HepG2 (cell line): ENCODE measurements around the gene INTS12. TPM values are rescaled to one million over a fixed set of nuclear protein-coding genes. Genes with fewer than 3 reads are reported as not detected.

Source experiments
- ADNP ChIP-seq: sonication (generic); formaldehyde crosslinking; IDR thresholded peaks from 2 replicates; pipeline ENCODE4 v1.4.0; 2020; ENCODE audit warnings: missing genetic modification reagents
- ATF1 ChIP-seq: IDR thresholded peaks from 2 replicates; pipeline ENCODE4 v1.6.1; 2016; ENCODE audit warnings: mild to moderate bottlenecking, control low read depth
- ATF7-NPFF ChIP-seq: sonication (generic); formaldehyde crosslinking; IDR thresholded peaks from 2 replicates; pipeline ENCODE4 v1.8.1; 2023; ENCODE audit warnings: mild to moderate bottlenecking, low read depth, missing genetic modification reagents, moderate library complexity
- FIP1L1 ChIP-seq: fragments of 200-400 bp; formaldehyde crosslinking; IDR thresholded peaks from 2 replicates; pipeline ENCODE4 v1.6.1; 2018; ENCODE audit warnings: low read depth, mild to moderate bottlenecking, low read length, moderate library complexity, borderline replicate concordance; ENCODE audit not compliant: insufficient read depth
- FOXP1 ChIP-seq, 2 experiments: fragments of 450-650 bp in 1 of 2; IDR thresholded peaks; 2 replicates each; pipeline ENCODE4 v1.6.1; 2017 to 2018; ENCODE audit warnings: antibody characterized with exemption in 1 of 2
- JUND ChIP-seq: sonication (generic); formaldehyde crosslinking; IDR thresholded peaks from 2 replicates; pipeline ENCODE4 v1.8.0; 2022; ENCODE audit warnings: mild to moderate bottlenecking, missing genetic modification reagents
- KAT2B ChIP-seq: fragments of 150-350 bp; IDR thresholded peaks from 2 replicates; pipeline ENCODE4 v1.6.1; 2014; ENCODE audit warnings: low read depth, low read length, borderline replicate concordance
- KAT8 ChIP-seq: IDR thresholded peaks from 2 replicates; pipeline ENCODE4 v1.6.1; 2016; ENCODE audit warnings: missing genetic modification reagents, missing compliant biosample characterization
- NFRKB ChIP-seq: fragments of 450-650 bp; IDR thresholded peaks from 2 replicates; pipeline ENCODE4 v1.6.1; 2017
- RELA ChIP-seq: sonication (generic); formaldehyde crosslinking; IDR thresholded peaks from 2 replicates; pipeline ENCODE4 v1.4.0; 2020; ENCODE audit warnings: missing genetic modification reagents
- SNRNP70 ChIP-seq: fragments of 200-400 bp; formaldehyde crosslinking; IDR thresholded peaks from 2 replicates; pipeline ENCODE4 v1.6.1; 2017; ENCODE audit warnings: mild to moderate bottlenecking, low read depth, low read length, moderate library complexity
- XRCC5 ChIP-seq: fragments of 200-400 bp; formaldehyde crosslinking; optimal IDR thresholded peaks from 2 replicates; pipeline ENCODE3; 2017; ENCODE audit warnings: mild to moderate bottlenecking, low read length
- ZNF207 ChIP-seq: fragments of 450-650 bp; IDR thresholded peaks from 2 replicates; pipeline ENCODE4 v1.6.1; 2016; ENCODE audit warnings: antibody characterized with exemption, borderline replicate concordance
- ZNF264 ChIP-seq: sonication (generic); formaldehyde crosslinking; IDR thresholded peaks from 2 replicates; pipeline ENCODE4 v1.4.0; 2020; ENCODE audit warnings: missing genetic modification reagents
- ZNF501 ChIP-seq: sonication (generic); formaldehyde crosslinking; IDR thresholded peaks from 2 replicates; pipeline ENCODE4 v1.5.1; 2020; ENCODE audit warnings: mild to moderate bottlenecking, moderate library complexity, missing genetic modification reagents
- ZNF776 ChIP-seq: sonication (generic); formaldehyde crosslinking; IDR thresholded peaks from 2 replicates; pipeline ENCODE4 v1.4.0; 2020; ENCODE audit warnings: mild to moderate bottlenecking, missing genetic modification reagents
- ZSCAN20 ChIP-seq: sonication (generic); formaldehyde crosslinking; IDR thresholded peaks from 2 replicates; pipeline ENCODE4 v1.4.0; 2020; ENCODE audit warnings: missing genetic modification reagents, mild to moderate bottlenecking, borderline replicate concordance
- polyA plus RNA-seq, 8 experiments: library from polyadenylated mRNA; depleted of rRNA in 3 of 8; stranded (reverse) in 7 of 8; unstranded in 1 of 8; fragments of >200 nt; fragmentation: Illumina TruSeq in 4 of 8; extraction: Trizol in 4 of 8; gene quantifications; 2 replicates each; pipeline versions ENCODE4 v1.2.1 to v1.2.3, GENCODE V29; 2011 to 2016; ENCODE audit warnings: low read depth in 4 of 8, missing spikeins in 1 of 8, mixed read lengths in 1 of 8; ENCODE audit not compliant: insufficient read depth in 1 of 8
- total RNA-seq, 5 experiments: library from RNA; depleted of rRNA; stranded (reverse); fragments of >200 nt; fragmentation: Illumina TruSeq; extraction: Trizol; gene quantifications; 2 replicates each; pipeline ENCODE4 v1.2.3, GENCODE V29; 2016; ENCODE audit warnings: low read depth in 1 of 5
- TF ChIP-seq, protein P1 (sequence below): conservative IDR thresholded peaks from 2 replicates; pipeline ENCODE4 v1.6.1; 2018; ENCODE audit warnings: missing genetic modification reagents
- TF ChIP-seq, protein P2 (sequence below): sonication (generic); formaldehyde crosslinking; IDR thresholded peaks from 2 replicates; pipeline ENCODE4 v1.8.0; 2022; ENCODE audit warnings: low read depth, missing genetic modification reagents
- TF ChIP-seq, protein P3 (sequence below): sonication (generic); formaldehyde crosslinking; IDR thresholded peaks from 2 replicates; pipeline ENCODE4 v1.9.0; 2021; ENCODE audit warnings: missing genetic modification reagents, mild to moderate bottlenecking, borderline replicate concordance
- TF ChIP-seq, protein P4 (sequence below): sonication (generic); formaldehyde crosslinking; IDR thresholded peaks from 2 replicates; pipeline ENCODE4 v1.4.0; 2020; ENCODE audit warnings: missing genetic modification reagents, mild to moderate bottlenecking, borderline replicate concordance

The INTS12 gene
- total and polyA plus RNA-seq, 2 of the 13 experiments (the other 11 are each of a cell fraction or from before 2014, with no cell fraction given): 20.2 to 21.1 TPM

DNA sequence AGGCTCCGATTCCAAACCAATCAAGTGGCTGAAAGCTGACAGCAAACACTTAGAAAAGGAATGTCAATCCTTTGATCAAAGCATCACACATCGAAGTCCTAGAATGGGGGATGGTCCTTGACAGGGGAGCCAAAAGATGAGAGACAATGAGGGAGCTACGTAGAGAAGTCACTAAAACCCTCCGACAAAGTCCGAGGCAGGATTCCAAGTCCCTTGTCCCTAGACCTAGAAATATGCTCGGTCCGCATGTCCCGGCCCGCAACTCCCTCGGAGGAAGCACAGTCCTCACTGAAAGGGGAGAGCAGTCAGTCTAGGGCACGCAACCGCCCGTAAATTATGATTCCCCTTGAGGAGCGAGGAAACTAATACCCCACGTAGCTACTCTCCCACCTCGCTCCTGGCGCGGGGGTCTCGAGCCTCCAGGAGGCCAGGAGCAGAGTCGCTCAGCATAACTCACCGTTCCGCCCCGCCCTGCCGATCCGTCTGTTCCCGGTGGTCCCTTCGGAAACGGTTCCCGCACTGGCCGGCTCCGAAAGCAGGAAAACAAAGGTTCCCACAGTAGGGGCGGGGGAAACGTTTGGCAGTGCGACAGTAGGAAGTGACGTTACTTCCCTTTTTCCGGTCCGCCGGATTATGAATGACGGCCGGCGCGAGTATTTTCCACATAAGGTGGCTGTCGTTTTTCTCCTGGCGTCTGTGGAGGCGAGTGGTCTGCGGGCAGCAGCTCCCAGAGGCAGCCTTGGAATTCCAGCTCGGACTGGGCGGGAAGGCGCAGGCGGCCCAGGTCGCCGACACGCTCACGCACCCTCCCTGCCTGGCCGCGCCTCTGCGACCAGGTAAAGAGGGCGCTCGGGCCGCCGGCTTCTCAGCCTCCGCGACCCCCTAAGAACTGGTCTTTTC lies at the start of gene INTS12, which contains the start of gene GSTCD (continued):
- TF ChIP-seq, protein P1, sequence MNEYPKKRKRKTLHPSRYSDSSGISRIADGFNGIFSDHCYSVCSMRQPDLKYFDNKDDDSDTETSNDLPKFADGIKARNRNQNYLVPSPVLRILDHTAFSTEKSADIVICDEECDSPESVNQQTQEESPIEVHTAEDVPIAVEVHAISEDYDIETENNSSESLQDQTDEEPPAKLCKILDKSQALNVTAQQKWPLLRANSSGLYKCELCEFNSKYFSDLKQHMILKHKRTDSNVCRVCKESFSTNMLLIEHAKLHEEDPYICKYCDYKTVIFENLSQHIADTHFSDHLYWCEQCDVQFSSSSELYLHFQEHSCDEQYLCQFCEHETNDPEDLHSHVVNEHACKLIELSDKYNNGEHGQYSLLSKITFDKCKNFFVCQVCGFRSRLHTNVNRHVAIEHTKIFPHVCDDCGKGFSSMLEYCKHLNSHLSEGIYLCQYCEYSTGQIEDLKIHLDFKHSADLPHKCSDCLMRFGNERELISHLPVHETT: peak; percentile 100
- TF ChIP-seq RELA: peak; percentile 60; the same call in 1 of the 2 replicates
- TF ChIP-seq SNRNP70: no peak
- TF ChIP-seq, protein P2, sequence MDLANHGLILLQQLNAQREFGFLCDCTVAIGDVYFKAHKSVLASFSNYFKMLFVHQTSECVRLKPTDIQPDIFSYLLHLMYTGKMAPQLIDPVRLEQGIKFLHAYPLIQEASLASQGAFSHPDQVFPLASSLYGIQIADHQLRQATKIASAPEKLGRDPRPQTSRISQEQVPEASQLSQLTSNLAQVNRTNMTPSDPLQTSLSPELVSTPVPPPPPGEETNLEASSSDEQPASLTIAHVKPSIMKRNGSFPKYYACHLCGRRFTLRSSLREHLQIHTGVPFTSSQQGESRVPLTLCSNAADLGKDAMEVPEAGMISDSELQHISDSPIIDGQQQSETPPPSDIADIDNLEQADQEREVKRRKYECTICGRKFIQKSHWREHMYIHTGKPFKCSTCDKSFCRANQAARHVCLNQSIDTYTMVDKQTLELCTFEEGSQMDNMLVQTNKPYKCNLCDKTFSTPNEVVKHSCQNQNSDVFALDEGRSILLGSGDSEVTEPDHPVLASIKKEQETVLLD (CRISPR knock-in tag): peak; percentile 100
- TF ChIP-seq ZNF207: no peak
- TF ChIP-seq, protein P3, sequence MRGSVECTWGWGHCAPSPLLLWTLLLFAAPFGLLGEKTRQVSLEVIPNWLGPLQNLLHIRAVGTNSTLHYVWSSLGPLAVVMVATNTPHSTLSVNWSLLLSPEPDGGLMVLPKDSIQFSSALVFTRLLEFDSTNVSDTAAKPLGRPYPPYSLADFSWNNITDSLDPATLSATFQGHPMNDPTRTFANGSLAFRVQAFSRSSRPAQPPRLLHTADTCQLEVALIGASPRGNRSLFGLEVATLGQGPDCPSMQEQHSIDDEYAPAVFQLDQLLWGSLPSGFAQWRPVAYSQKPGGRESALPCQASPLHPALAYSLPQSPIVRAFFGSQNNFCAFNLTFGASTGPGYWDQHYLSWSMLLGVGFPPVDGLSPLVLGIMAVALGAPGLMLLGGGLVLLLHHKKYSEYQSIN: no peak
- TF ChIP-seq FOXP1 (IDR thresholded peaks at IDR 0.05): no peak
- TF ChIP-seq FOXP1 (CRISPR knock-in tag; IDR thresholded peaks at IDR 0.05): peak; percentile 49; the same call in 1 of the 2 replicates
- peak; percentile 91 for TF ChIP-seq ZNF264 (CRISPR knock-in tag)
- TF ChIP-seq JUND (CRISPR knock-in tag): peak; percentile 88; the same call in 1 of the 2 replicates
- TF ChIP-seq KAT2B: no peak
- peak; percentile 97 for TF ChIP-seq FIP1L1
- peak; percentile 100 for TF ChIP-seq XRCC5
- no peak for TF ChIP-seq ZSCAN20 (CRISPR knock-in tag)
- peak; percentile 90 for TF ChIP-seq ATF7-NPFF (CRISPR knock-in tag)
- peak; percentile 100 for TF ChIP-seq KAT8 (CRISPR knock-in tag)
- TF ChIP-seq ATF1 (CRISPR knock-in tag): peak; percentile 96
- TF ChIP-seq ADNP (CRISPR knock-in tag): no peak
- peak; percentile 95 for TF ChIP-seq ZNF776 (CRISPR knock-in tag)
- no peak for TF ChIP-seq NFRKB
- TF ChIP-seq, protein P4, sequence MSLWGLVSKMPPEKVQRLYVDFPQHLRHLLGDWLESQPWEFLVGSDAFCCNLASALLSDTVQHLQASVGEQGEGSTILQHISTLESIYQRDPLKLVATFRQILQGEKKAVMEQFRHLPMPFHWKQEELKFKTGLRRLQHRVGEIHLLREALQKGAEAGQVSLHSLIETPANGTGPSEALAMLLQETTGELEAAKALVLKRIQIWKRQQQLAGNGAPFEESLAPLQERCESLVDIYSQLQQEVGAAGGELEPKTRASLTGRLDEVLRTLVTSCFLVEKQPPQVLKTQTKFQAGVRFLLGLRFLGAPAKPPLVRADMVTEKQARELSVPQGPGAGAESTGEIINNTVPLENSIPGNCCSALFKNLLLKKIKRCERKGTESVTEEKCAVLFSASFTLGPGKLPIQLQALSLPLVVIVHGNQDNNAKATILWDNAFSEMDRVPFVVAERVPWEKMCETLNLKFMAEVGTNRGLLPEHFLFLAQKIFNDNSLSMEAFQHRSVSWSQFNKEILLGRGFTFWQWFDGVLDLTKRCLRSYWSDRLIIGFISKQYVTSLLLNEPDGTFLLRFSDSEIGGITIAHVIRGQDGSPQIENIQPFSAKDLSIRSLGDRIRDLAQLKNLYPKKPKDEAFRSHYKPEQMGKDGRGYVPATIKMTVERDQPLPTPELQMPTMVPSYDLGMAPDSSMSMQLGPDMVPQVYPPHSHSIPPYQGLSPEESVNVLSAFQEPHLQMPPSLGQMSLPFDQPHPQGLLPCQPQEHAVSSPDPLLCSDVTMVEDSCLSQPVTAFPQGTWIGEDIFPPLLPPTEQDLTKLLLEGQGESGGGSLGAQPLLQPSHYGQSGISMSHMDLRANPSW (CRISPR knock-in tag): no peak
- peak; percentile 99 for TF ChIP-seq ZNF501
